Pancreas (tissue), 10 donors: ENCODE results near the gene ILKAP. TPM values are rescaled to one million over a fixed set of nuclear protein-coding genes. Genes with fewer than 3 reads are reported as not detected.

ENCODE experiments used
- ATAC-seq, 4 donors: fragments of 200-7000 bp; cut with Tn5 transposase; one replicate each; pipeline versions ENCODE4 v1.8.0 to v1.9.1; 2020; ENCODE audit warnings: mild to moderate bottlenecking in 4 of 4, moderate library complexity in 4 of 4
- DNase-seq, 6 donors: peaks; one replicate each; pipeline ENCODE4 v3.0.0-alpha.2; 2020
- FAIRE-seq: peaks from 2 replicates; lab custom pipeline; 2012; peaks lifted over from hg19 to GRCh38; lab: Jason Lieb, UNC
- H3K27ac ChIP-seq, 4 donors: fragments of 200-600 bp; sonication (generic); 1 replicate in 3 of 4; 2 replicates in 1 of 4; pipeline versions ENCODE4 v1.5.0 to v1.8.0; 2020
- H3K27me3 ChIP-seq, 4 donors: fragments of 200-600 bp; one replicate each; pipeline ENCODE4 v1.8.0; 2021
- H3K36me3 ChIP-seq, 3 donors: fragments of 200-600 bp; sonication (generic) in 1 of 3; one replicate each; pipeline versions ENCODE4 v1.5.0 to v1.8.0; 2020 to 2021
- H3K4me1 ChIP-seq, 3 donors: fragments of 200-600 bp; one replicate each; pipeline ENCODE4 v1.8.0; 2021
- H3K4me3 ChIP-seq, 4 donors: fragments of 200-600 bp; sonication (generic) in 2 of 4; one replicate each; pipeline versions ENCODE4 v1.5.0 to v1.8.0; 2020 to 2021
- H3K9me3 ChIP-seq, 4 donors: fragments of 200-600 bp; one replicate each; pipeline ENCODE4 v1.8.0; 2021
- CTCF ChIP-seq, 4 donors: fragments of 200-600 bp; sonication (generic) in 3 of 4; IDR thresholded peaks; one replicate each; pipeline versions ENCODE4 v1.5.0 to v1.8.0; 2021; ENCODE audit warnings: antibody characterized with exemption in 4 of 4
- WGBS, 2 donors: extraction: QIAGEN DNeasy Blood & Tissue Kit; methylation state at CpG; one replicate each; pipeline ENCODE4 v1.1.7; 2013; 5-methylcytosine and 5-hydroxymethylcytosine counted together
- intact Hi-C, 3 donors: fragments of 100-400 bp; cut with DNase I; formaldehyde crosslinking; loops; one replicate each; pipeline versions ENCODE4 v1.11.1 to v1.14.2; 2022
- polyA plus RNA-seq, 2 donors: library from polyadenylated mRNA; stranded (reverse); fragments of 200-250 nt; gene quantifications; one replicate each; pipeline ENCODE4 v1.2.3, GENCODE V29; 2013
- total RNA-seq, 6 donors: library from RNA; stranded (reverse); fragmentation: NEBNext Ultra II Directional in 4 of 6; extraction: Animal tissue kit (Norgen Biotek cat#: 25700) in 4 of 6; gene quantifications; one replicate each; pipeline versions ENCODE4 v1.2.1 to v1.2.4, GENCODE V29; 2021 to 2023
- donor health status: healthy with polysubstance abuse.
- donor health status: DM: no; HTN: no; CAD: no; lungs with moderate emphysema.
- donor health status: DM: no; HTN: no; CAD: no.
- donor health status: control.
- donor health status: control.
- donor health status: Bipolar disorder and iron deficiency.
- donor health status: DM: yes; HTN: yes; CAD: no.
- donor health status: DM: no; HTN: no; CAD: no.
- donor health status: DM: no; HTN: no; CAD: no.
- donor health status: DM: yes; HTN: yes; CAD: no.

Gene ILKAP
- total and polyA plus RNA-seq, 8 donors, result 14.0 to 91.6 (median 21.5) TPM

DNA sequence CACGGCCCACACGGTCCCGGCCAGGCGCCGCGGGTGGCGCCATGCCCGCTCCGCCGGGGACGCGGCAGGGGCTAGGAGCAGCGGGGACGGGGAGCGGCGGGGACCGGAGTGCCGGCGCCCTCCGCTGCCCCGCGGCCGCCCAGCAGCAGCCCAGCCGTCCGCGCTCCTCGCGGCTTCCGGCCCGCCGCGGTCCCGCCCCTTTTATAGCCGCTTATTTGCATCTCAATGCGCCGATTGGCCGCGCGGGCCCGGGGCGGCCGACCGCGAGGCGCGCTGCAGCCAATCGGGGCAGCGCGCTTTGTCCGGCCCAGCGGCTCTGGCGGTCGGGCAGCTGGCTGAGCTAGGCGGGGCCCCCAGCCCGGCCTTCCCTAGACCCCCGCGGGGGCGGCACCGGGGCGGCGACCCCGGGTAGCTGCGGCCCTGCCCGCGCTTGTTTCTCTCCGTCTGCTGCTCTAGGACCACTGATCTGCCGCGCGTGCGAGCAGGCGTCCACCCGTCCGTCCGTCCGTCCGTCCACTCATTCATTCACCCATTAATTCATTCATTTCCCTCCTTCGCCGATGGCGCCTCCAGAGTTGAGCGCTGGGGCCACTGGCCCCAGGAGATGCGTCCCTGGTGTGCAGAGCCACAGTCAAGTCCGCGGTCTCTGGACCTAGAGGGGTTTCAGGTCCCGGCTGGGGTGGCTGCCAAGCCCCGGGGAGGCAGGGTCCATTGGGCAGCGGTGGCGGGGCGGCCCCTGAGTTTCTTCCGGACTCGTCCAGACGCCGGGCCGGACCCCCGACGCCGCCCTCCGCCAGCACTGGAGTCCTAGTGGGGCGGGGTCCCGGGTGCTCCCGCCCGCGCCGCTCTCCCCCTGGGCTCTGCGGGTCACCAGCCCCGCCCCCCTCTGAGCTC, 36.6 kb upstream of the ILKAP start, which contains the start of gene HES6:
TSS of gene HES6 (minus strand) at position 176 of the 894 bp plus-strand sequence. CDS start at position 43, 133 bp downstream.
- FAIRE-seq (no peak), ATAC-seq (peak; percentile 81 to 89 (median 86)), DNase-seq (peak; percentile 85 to 96 (median 91))
- peak within 1 kb of the TSS; percentile 38 to 79 (median 68) for H3K27ac ChIP-seq
- peaks cover 0 to 2% (median 0%) of the 10 kb centered on the region in 3 donors for H3K36me3 ChIP-seq
- no peaks in the 10 kb centered on the region for H3K9me3 ChIP-seq
- H3K4me1 ChIP-seq, result peaks cover 15 to 33% (median 17%) of the 10 kb centered on the region in 3 donors
- no peaks in the 10 kb centered on the region for H3K27me3 ChIP-seq
- intact Hi-C loops, result no loop called here
- H3K4me3 ChIP-seq, result peak within 1 kb of the TSS; percentile 48 to 77 (median 65)
- 0 to 1% methylated on average over 68 to 105 of the region's 105 CpGs for WGBS, 2 donors
- no peak for TF ChIP-seq CTCF (IDR thresholded peaks at IDR 0.05)

GRCh38 chr2:238239543-238239862, 36.0 kb upstream of the ILKAP start:
- ATAC-seq (peak in 1 of 4 donors; percentile 12), FAIRE-seq (no peak), DNase-seq (no peak)
- intact Hi-C loops, result no loop called here
- Histone ChIP-seq H3K4me1 (peaks cover 15 to 33% (median 17%) of the 10 kb centered on the region in 3 donors), H3K36me3 (no peaks in the 10 kb centered on the region), H3K27ac (peak overlapping the region in 2 of 4 donors; percentile 28 to 33), H3K27me3 (no peaks in the 10 kb centered on the region), H3K9me3 (no peaks in the 10 kb centered on the region), H3K4me3 (peak overlapping the region; percentile 48 to 77 (median 65))
- TF ChIP-seq CTCF (IDR thresholded peaks at IDR 0.05), result no peak
- WGBS, 2 donors, result 1% methylated on average over 18 to 43 of the region's 43 CpGs

GRCh38 chr2:238238766-238239542, 35.5 kb upstream of the ILKAP start:
- H3K27ac ChIP-seq, result no peak overlapping the region

DNA sequence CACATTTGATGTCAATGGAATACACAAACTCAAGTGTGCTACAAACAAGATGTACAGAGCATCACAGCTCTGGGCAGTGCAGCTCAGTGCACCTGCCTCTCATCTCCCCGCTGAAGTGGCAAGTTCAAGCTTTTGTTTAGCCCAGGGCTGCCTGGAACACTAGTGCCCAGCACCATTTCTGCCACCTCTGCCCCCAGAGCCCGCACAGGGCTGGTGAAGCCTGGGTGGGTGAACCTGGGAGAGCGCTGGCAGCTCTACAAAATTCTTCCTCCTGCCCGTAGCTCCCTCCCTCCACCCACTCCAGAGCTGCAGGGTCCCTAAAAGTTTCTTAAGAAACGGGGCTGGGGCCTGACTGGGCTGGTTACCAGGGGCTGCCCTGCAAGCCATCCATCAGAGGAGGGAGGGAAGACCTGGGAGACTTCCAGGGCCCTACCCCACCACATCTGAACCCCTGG, 34.8 kb upstream of the ILKAP start:
- intact Hi-C loops, result no loop called here
- WGBS, 2 donors, result 94% methylated on average over 5 of the region's 5 CpGs
- no peak for TF ChIP-seq CTCF (IDR thresholded peaks at IDR 0.05)
- FAIRE-seq, result no peak
- peaks cover 15 to 29% (median 17%) of the 10 kb centered on the region in 3 donors for H3K4me1 ChIP-seq
- no peak overlapping the region for H3K27ac ChIP-seq
- no peaks in the 10 kb centered on the region for H3K27me3 ChIP-seq
- peak in 1 of 6 donors; percentile 50 for DNase-seq
- no peak overlapping the region for H3K4me3 ChIP-seq
- H3K9me3 ChIP-seq, result no peaks in the 10 kb centered on the region
- no peak for ATAC-seq
- no peaks in the 10 kb centered on the region for H3K36me3 ChIP-seq

More at GRCh38 chr2:238238766-238239542, 35.5 kb upstream of the ILKAP start:
- ATAC-seq (no peak), FAIRE-seq (no peak), DNase-seq (peak in 4 of 6 donors; percentile 35 to 74 (median 56))
- Histone ChIP-seq H3K4me1 (peaks cover 15 to 33% (median 17%) of the 10 kb centered on the region in 3 donors), H3K36me3 (no peaks in the 10 kb centered on the region), H3K9me3 (no peaks in the 10 kb centered on the region), H3K4me3 (peak overlapping the region in 3 of 4 donors; percentile 64 to 77 (median 66)), H3K27me3 (no peaks in the 10 kb centered on the region)
- whole genome bisulfite sequencing, 2 donors, result 23 to 34% methylated on average over 45 to 75 of the region's 75 CpGs
- intact Hi-C loops, result no loop called here
- no peak for TF ChIP-seq CTCF (IDR thresholded peaks at IDR 0.05)
